ENCODE measurements around the gene SKIL.

SKIL gene

GRCh38 chr3:170437696-170438407 is 80.3 kb downstream of the SKIL start:
- no peak for DNase-seq (ENCODE audit: low read depth in 2 of 2)

GRCh38 chr3:170438836-170439235 is 81.3 kb downstream of the SKIL start:
- DNase-seq (ENCODE audit: low read depth in 2 of 2), result no peak

- DNase-seq (ENCODE audit: low read depth in 2 of 2), result no peak
Measured at GRCh38 chr3:170440344-170440743, 82.8 kb downstream of the SKIL start.

- DNase-seq (ENCODE audit: low read depth in 2 of 2), result no peak
Measured at GRCh38 chr3:170441412-170441811, 83.9 kb downstream of the SKIL start.

- no peak for DNase-seq (ENCODE audit: low read depth in 2 of 2)
Measured at GRCh38 chr3:170442947-170443346, 85.4 kb downstream of the SKIL start.

GRCh38 chr3:170443457-170443856 is 85.9 kb downstream of the SKIL start:
- no peak for DNase-seq (ENCODE audit: low read depth in 2 of 2)

All from activated CD4-positive, alpha-beta T cell treated with anti-CD3 and anti-CD28 coated beads for 24 hours (primary cell).